Subcutaneous preadipocyte (primary cell): ENCODE data around the gene PCDH10. TPM values are rescaled to one million over a fixed set of nuclear protein-coding genes. Genes with fewer than 3 reads are reported as not detected.

Experiments
- total RNA-seq: library from RNA; depleted of rRNA; stranded (reverse); fragments of >200 nt; gene quantifications from 2 replicates; pipeline ENCODE4 v1.2.3, GENCODE V29; 2012

PCDH10 gene, protein sequence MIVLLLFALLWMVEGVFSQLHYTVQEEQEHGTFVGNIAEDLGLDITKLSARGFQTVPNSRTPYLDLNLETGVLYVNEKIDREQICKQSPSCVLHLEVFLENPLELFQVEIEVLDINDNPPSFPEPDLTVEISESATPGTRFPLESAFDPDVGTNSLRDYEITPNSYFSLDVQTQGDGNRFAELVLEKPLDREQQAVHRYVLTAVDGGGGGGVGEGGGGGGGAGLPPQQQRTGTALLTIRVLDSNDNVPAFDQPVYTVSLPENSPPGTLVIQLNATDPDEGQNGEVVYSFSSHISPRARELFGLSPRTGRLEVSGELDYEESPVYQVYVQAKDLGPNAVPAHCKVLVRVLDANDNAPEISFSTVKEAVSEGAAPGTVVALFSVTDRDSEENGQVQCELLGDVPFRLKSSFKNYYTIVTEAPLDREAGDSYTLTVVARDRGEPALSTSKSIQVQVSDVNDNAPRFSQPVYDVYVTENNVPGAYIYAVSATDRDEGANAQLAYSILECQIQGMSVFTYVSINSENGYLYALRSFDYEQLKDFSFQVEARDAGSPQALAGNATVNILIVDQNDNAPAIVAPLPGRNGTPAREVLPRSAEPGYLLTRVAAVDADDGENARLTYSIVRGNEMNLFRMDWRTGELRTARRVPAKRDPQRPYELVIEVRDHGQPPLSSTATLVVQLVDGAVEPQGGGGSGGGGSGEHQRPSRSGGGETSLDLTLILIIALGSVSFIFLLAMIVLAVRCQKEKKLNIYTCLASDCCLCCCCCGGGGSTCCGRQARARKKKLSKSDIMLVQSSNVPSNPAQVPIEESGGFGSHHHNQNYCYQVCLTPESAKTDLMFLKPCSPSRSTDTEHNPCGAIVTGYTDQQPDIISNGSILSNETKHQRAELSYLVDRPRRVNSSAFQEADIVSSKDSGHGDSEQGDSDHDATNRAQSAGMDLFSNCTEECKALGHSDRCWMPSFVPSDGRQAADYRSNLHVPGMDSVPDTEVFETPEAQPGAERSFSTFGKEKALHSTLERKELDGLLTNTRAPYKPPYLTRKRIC
- not detected in 2 replicates for total RNA-seq

DNA sequence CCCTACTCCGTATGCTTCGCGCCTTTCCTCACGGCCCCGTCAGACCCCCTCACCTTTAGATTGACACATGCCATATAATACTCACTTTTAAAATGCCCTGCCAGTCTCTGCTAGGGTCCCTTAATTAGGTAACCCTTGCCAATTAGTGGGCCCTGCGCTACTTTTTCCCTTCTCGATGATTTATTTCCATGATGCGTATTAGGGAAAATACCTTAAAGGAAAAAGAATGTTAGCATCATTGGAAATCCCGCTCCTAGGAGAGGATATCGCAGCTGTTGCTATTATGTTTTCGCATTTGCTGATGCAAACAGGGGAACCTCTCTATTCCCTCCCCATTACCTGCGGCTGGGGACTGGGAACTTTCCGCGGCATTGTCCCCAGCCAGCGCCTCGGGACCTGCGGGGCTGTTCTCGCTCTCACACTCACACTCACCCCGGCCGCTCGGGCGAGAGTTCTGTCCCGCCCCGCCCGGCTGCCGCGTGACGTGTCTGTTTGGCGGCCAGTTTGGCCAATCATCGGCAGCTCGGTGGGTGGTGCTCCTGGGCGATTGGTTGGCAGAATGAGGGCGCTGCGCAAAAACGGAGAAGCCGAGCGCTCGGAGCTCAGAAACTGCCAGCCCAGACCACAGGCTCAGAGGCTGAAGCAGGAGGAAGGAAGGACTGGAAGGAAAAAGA lies at the start of gene PCDH10:
PCDH10 (plus strand) TSS at position 605 of the 674 bp plus-strand sequence. CDS start 847 bp downstream, outside the sequence.

